HG03103 (cell line): ENCODE data around the gene WNT3A.

Source experiments
- ATAC-seq: cut with Tn5 transposase; IDR thresholded peaks from one replicate; pipeline ENCODE4 v1.9.1; 2021; ENCODE audit warnings: low read depth; ENCODE audit not compliant: unreplicated experiment

WNT3A gene

DNA sequence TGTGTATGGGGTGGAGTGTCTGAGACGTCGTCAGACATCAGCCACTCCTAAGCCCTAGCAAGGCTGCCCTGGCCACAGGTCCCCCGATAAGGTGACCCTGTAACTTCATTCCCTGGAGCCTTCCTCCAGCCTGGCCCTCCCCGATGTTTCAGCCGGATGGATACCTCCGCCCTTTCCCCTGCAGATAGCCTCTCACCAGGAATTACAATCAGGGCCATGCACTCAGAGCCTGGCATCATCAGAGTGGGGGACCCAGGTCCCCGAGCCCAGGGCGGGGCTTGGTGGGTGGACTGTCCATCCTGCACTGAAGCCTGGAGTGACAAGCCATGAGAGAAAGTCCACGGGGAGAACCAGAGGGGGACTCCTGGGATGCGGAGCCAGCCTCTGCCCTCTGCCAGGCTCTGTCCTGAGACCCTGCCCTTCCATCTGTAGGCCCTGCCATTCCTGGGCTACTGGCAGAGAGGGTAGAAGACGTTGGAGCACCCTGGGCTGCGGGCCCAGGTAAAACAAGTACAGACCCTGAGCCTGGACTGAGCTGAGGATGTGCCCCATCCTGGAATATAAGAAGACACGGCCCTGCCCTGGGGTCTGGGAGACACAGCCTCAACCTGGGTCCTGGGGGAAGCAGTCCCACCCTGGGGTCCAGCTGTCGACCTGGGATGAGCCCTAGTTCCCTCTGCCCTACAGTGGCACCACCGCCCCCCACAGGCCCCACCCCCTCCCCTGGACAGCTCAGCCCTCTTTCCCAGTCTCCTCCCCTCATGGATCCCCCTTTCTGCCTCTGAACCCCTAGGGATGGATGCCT, 58.9 kb downstream of the WNT3A start:
- no peak for ATAC-seq

DNA sequence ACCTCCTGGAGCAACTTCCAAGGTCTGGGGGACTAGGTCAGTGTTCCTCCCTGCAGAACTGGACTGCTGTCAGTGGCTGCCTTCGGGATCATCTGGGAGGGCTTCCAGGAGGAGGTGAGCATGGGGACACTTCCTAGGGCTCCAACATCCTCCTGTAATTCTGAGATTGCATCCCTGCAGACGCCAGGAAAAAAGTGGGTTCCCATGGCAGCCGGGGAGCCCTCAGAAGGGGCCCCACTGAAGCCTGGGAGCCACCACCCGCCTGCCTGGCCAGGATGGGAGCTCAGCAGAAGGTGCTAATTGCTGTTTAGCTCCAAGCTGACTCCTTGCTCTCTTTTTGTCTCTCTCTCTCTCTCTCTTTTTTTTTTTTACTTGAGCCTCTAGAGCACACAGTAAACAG, 59.6 kb downstream of the WNT3A start:
- ATAC-seq: no peak

DNA sequence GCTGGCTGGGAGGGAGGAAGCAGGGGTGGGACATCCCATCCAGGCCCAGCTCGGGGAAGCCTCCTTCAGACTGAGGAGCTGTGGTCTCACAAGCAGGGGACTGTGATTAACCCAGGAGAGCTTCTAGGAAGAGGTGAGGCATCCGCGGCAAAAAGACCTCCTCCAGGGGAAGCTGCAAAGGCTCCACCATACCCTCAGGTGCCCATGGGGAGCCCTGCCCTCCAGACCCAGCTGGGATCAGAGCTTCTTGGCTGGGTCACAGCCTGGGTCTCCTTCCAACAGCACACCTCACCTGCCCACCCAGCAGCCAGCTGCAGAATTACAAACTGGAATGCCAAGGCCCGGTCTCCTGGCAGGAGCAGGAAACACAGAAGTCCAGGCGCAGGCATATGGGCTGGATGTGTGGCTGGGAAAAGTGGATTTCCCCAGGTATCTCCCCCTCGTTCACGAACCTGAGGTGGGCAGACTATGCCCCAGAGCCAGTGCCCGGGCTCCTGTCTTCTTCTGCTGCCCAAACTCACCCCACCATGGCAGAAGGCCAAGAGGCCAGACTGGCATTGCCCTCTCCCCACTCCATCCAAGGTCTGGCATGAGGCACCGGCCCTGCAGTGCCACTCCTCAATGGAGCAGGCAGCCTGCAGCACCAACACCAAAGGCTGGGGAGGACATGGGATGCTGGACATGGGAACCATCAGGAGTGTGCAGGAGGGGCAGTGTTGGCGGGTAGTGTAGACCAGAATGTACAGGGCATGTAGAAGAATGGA, 60.3 kb downstream of the WNT3A start:
- no peak for ATAC-seq

DNA sequence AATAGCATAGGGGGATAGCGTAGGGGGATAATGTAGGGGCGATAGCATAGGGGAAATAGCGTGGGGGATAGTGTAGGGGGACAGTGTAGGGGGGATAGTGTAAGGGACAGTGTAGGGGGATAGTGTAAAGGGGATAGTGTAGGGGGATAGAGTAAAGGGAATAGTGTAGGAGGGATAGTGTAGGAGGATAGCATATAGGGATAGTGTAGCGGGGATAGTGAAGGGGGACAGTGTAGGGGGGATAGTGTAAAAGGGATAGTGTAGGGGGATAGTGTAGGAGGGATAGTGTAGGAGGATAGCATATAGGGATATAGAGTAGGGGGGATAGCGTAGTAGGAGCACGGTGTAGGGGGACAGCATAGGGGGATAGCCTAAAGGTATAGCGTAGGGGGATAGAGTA, 61.6 kb downstream of the WNT3A start:
- no peak for ATAC-seq

DNA sequence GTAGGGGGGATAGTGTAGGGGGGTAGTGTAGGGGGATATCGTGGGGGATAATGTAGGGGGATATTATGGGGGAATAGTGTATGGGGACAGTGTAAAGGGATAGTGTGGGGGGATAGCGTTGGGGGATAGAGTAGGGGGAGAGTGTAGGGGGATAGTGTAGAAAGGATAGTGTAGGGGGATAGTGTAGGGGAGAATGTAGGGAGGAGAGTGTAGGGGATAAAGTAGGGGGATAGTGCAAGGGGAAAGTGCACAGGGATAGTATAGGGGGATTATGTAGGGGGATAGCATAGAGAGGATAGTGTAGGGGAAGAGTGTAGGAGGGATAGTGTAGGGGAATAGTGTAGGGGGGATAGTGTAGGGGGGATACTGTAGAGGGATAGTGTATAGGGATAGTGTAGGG, 63.4 kb downstream of the WNT3A start:
- ATAC-seq: no peak

DNA sequence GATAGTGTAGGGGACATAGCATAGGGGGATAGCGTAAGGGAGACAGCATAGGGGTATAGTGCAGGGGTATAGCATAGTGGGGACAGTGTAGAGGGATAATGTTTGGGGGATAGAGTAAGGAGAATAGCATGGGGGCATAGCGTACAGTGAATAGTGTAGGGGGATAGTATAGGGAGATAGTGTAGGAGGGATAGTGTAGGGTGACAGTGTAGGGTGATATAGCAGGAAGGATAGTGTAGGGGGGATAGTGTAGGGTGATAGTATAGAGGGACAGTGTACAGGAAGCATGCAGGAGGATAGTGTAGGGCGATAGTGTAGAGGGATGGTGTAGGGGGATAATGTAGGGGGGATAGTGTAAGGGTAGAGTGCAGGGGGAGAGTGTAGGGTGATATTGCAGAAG, 64.1 kb downstream of the WNT3A start:
- ATAC-seq: no peak

DNA sequence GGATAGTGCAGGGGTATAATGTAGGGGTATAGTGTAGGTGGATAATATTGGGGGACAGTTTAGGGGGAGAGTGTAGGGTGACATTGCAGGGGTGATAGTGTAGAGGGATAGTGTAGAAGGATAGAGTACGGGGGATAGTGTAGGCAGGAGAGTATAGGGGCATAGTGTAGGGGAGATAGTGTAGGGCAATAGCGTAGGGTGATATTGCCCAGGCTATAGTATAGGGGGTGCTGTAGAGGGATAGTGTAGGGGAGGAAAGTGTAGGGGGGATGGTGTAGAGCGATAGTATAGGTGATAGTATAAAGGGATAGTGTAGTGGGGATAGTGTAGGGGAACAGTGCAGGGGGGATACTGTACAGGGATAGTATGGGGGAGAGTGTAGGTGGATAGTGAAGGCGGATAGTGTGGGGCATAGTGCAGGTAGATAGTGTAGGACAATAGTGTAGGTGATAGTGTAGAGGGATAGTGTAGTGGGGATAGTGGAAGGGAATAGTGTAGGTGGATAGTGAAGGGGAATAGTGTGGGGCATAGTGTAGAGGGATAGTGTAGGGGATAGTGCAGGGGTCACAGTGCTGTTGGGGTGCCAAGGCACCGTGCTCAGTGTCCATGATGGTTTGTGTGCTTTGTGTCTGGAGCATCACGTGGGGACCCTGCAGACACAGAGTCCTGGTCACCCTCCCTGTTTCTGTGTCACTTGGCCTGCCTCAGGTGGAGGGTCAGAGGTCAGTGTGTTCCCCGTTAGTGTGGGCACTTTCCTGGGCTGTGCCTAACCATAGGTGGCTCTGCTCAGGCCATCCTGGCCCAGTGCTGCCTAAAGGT, 65.2 kb downstream of the WNT3A start:
- no peak for ATAC-seq

DNA sequence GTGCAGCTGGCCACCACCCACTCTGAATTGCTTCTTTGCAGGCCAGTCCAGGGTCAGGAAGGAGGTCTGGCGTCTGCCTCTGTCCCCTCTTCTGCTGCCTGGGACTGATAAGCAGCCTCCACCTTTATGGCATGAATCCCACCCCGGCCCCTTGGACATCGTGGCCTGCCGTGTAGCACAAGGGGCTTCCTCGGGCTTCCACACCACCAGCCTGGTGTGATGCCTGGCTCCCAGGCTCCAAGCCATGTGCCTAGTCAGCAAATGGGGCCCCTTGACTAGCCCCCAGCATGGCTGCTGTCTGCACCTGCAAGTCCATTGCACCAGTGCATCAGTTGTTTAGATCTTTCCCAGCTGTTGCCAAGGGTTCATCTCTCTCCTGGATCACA, 65.9 kb downstream of the WNT3A start:
- no peak for ATAC-seq

DNA sequence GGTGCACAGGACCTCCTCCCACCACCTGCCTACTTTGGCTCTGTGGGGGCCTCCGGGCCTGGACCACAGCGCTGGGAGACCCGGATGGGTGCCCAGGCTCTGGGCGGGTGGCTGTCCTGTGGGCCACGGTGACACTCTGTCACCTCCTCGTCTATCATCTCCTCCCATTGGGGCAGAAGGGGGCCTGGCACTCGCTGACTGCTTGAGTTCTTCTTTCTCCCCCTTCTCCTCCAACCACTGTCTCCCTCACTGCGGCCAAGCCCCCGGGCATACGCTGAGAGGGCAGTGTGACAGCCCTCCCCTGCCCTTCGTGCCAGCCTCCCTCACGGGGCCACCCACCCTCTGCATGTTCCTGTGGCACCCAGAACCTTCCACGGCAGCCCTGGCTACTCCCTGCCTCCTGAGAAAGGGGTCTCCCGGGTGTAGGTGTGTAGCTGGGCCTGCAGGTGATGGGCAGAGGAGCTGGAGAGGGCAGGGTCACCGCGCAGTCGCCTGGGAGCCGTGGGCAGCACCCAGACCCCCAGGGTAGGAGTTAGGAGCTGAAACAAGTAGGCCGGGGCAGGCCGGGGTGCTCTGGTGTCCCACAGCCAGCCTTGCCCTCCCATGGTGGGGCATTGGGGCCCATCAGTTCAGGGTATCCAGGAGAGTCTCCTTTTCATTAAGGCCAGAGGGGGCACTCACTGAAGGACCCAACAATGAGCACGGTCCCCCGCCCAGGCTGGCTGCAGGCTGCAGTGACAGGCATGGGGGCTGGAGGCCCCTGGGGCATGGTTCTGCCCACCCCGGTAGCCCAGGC, 66.5 kb downstream of the WNT3A start:
- ATAC-seq: no peak

DNA sequence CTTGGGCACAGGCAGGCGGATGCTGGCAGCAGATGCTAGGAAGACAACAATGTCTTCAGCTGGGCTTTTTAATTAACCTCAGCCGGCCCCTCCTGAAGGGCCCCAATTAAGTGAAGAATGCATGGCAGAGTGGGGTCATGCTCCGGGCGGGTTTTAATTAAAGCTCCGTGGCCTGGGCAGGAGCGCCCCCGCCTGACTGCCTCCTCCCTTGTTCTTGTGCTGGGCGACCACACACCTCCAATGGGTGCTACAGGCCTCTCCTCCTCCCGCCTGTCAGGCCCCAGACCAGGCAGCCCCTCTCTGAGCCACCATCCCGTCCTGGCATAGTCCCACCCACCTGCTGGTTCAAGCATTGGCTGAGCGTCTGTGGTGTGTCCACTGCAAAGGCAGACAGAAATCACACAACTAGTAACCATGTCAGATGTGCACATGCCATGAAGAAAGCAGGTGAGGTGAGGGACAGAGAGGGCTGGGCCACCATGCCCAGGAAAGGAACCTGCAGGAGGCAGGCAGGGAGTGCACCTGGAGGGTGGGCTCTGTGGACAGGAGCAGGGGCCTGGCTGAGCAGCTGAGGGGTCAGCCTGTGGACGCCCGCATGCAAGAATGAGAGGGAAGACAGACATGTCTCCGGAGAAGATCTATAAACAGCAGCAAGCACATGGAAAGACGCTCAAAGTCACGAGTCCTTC, 67.2 kb downstream of the WNT3A start:
- no peak for ATAC-seq

DNA sequence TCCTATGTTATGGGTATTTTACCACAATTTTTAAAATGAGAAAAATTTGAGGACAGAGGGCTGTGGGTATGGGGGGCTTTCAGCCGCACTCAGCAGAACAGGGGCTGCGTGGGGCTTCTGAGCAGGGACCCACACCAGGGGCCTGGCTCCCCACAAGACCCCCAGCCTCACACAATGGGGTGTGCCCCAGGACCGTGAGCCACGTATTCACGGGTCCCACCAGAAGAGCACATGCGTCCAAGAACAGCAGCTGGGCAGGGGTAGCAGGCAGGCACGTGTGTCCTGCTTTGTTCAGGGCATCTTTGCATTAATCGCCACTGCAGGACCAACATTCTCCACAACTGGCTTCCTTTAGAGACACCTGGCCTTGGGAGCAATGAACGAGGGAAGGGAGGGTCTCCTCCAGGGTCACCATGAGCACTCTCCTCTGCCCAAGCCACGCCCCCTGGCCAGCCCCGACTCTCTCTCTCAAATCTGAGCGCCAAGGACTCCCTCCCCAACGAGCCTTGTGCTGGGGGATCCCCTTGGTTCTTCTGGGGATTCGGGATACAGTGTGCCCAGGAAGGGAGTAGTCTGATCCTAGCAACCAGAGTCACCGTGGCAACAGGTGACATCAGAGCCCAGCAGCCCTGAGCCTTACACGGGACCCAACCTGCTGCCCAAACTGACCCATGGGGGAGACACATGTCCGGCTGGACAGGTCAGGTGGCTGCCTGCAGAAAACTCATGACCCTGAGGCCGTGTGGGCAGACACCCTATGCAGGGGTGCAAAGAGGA, 68.3 kb downstream of the WNT3A start:
- ATAC-seq: no peak

DNA sequence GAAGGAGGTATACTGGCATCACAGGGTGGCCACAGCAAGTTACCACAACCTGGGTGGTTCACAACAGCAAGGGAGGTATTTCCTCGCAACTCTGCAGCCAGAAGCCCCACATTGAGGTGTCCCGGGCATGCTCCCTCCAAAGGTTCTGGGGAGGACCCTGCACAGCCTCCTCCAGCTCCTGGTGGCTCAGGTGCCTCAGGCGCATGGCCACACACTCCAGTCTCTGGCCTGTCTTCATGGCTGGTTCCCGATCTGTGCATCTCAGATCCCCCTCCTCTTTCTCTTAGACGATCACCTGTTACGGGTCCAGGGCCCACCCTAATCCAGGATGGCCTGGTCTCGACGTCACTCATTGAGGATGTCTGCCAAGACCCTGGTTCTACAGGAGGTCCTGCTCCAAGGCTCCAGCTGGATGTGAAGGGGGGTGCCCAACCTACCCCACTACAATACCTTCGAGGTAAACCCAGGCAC, 69.0 kb downstream of the WNT3A start:
- no peak for ATAC-seq

DNA sequence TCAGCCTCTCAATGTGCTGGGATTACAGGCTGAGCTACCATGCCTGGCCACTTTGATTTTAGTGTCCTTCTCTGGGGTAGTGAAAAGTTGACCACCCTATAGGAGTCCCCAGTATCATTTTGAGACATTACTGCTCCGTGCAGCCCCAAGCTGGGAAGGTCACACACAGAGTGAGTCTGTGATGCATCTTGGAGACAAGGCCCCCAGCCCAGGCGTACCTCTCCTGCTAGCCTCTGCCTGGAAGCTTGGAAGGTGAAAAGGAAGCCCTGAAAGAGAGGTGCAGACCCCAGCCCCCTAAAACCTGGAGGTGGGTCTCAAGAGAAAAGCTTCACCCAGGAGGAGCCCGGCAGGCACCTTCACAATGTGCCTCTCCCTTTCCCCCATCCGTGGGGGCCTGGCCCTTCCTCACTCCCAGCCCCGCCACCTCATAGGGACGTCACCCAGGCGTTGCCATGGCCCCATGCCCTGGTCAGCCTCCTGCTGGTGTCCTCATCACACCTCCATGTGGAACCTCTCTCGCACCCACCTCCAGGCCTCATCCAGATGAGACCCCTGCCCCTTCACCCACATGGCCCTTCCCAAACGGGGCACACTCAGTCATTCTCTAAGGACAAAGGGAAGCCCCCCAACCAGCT, 70.1 kb downstream of the WNT3A start:
- ATAC-seq: no peak

DNA sequence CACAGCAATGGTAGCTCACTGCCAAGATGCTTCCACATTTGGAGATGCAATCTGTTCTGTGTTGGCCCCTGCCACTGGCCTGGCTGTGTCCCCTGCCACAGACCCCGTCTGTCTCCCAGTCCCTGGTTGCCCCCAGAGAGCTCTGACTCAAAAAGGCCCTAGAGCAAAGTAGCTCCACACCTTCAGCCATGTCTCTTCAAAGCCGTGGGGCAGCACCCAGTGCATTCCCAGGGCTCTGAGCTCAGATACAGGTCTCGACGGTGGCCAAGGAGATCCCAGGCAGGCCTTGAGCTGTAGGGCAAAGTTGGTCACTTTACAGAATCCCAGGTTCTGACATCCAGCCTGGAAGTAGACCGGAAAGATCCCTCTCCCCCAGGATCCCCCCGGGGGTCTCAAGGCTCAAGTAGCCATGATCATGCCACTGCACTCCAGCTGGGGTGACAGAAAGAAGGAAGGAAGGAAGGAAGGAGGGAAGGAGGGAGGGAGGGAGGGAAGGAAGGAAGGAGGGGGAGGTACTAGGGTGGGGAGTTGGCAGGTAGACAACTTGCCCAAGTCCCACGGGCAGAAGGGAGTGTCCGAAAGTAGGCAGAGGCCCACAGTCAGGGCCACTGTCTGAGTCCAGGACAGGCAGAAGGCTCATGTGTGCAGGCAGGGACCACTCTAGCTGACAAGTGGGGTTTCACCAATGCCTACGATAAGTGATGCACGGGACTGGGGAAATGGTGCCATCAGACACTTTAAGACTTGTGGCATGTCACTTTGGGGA, 71.0 kb downstream of the WNT3A start:
- no peak for ATAC-seq

DNA sequence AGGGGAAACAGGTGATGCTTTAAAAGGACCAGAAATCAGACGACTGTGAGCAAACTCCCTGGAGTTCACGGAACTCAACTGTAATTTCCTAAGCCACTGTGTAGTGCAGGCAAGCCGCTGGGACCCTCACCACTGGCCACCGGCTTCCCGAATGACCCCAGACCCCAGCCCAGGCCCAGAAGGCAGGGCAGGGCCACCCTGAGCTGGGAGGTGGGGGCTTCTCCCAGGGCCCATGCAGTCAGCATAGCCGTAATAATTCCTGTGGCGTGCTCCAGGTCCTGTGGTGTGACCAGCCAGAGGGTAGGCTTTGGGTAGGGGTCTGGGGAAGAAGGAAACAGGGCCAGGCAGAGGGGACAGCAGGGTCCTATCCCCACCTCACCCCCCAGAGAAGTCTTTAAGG, 72.2 kb downstream of the WNT3A start:
- ATAC-seq: no peak

DNA sequence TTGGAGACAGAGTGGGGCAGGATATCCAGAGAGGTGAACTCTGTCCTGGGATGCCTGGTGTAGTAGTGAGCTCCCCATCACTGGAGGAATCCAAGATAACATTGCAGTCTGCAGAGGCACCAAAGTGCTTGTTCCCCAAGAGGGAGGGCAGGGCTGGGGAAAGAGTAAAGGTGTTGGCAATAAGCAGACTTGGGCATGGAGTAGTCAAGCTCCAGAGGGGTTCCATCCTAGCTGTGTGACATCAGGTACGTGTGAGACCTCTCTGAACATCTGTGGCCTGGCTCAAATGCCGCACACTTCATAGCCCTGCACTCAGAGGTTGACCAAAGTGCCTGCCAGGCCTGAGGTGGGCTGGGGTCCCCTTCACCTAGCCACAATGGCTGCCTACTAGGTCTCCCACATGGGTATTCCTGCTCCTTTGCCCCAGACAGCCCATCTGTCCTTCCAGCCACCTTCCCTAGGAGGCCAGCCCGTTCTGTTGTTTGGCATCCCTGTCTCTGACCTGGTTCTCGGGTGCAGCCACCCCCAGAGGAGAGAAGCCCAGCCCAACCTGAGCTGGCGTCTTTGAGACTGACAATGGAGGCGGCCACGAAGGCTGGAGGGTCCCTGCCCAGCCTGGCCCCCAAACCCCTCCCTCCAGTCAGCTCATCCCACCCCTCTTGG, 72.9 kb downstream of the WNT3A start:
- no peak for ATAC-seq

DNA sequence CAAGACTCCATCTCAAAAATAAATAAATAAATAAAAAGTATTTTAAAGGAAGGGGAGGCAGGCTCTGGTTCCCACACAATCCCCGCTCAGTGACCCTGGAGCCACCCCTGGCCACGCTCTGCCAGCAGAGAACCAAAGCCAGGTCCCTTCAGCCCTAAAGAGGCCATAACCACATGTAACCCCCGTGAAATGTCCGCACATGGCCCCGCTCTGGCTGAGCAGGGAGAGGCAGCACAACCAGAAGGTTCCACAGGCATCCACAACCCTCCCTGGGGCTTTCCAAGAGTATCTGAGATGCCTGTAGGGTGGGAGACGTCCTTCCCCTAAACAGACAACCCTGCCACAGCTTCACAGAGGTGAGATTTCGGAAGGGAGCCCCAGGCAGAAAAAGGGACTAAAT, 74.3 kb downstream of the WNT3A start:
- ATAC-seq: no peak
